Activated CD4-positive, CD25-positive, alpha-beta regulatory T cell treated with anti-CD3 and anti-CD28 coated beads, Interleukin-2, amount 50 U/mL, for 16 hours (primary cell): ENCODE data around the gene CEP192.
"Not testable (repeated sequence)": the region's sequence is repeated elsewhere in the genome, so short reads cannot be mapped to it uniquely, and the experiment has no call there.

Experiments
- DNase-seq: peaks from one replicate; pipeline ENCODE4 v3.0.0-alpha.2; 2020; ENCODE audit warnings: low read depth, low spot score

CEP192 gene, protein sequence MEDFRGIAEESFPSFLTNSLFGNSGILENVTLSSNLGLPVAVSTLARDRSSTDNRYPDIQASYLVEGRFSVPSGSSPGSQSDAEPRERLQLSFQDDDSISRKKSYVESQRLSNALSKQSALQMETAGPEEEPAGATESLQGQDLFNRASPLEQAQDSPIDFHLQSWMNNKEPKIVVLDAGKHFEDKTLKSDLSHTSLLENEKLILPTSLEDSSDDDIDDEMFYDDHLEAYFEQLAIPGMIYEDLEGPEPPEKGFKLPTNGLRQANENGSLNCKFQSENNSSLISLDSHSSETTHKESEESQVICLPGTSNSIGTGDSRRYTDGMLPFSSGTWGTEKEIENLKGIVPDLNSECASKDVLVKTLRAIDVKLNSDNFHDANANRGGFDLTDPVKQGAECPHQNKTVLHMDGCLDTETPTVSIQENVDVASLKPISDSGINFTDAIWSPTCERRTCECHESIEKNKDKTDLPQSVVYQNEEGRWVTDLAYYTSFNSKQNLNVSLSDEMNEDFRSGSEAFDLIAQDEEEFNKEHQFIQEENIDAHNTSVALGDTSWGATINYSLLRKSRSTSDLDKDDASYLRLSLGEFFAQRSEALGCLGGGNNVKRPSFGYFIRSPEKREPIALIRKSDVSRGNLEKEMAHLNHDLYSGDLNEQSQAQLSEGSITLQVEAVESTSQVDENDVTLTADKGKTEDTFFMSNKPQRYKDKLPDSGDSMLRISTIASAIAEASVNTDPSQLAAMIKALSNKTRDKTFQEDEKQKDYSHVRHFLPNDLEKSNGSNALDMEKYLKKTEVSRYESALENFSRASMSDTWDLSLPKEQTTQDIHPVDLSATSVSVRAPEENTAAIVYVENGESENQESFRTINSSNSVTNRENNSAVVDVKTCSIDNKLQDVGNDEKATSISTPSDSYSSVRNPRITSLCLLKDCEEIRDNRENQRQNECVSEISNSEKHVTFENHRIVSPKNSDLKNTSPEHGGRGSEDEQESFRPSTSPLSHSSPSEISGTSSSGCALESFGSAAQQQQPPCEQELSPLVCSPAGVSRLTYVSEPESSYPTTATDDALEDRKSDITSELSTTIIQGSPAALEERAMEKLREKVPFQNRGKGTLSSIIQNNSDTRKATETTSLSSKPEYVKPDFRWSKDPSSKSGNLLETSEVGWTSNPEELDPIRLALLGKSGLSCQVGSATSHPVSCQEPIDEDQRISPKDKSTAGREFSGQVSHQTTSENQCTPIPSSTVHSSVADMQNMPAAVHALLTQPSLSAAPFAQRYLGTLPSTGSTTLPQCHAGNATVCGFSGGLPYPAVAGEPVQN (N-terminal part only)

DNA sequence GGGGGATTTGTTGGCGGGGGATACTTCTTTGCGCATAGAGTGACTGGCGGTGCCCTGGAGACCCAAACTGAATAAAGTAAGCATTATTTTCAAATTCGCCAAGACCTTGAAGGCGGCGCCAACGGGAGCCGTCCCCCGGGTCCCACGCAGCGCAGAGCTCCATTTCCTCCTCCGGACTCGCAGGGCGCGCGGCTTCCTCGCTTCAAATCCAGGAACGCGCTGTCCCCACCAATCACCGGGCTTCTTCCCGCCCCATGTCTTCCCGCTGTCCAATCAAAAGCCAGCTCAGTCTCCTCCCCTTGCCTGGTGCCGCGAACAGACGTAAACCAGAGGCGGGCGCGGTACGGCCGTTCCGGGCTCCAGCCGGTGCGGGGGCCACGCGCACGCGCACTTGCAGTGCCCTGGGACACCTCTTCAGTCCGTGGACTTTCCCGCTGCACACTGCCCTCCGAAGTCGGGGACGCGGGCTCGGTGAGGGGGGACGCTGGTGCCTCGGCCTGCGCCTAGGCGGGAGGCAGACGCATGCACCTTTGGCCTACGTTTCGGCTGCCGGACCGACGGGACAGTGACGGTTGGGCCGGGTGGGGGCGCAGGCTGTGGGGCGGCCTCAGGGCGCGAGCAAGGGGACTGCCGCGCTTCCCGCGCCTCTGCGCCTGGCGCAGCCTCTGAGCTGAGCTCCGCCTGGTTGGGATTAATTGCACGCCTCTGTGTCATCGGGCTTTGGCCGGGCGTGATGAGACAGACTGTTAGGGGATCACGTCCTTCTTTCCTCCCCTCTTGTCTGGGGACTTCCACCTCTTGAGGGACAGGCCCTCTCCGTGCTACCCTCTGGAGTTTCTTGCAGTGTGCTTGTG is at the start of gene CEP192:
Gene CEP192 (plus strand): TSS at position 396 of the 854 bp plus-strand sequence. CDS start 8,063 bp downstream, outside the sequence.
- peak; percentile 95 for DNase-seq

DNA sequence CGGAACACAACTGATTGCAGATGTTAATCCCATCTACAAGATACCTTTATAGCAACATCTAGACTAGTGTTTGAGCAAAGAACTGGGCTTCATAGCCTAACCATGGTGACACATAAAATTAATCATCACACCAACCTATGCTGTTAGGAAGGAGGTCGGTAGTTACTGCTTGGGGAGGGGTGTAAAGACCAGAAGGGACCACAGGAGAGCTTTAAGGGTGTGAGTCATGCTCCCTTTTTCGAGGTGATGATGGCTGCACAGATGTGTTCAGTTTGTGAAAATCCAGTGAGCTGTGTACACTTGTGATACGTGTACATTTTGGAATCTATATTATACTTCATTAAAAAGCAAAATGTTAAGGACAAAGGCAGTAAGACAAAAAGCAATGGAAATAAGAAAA is 47.9 kb upstream of the CEP192 start:
- no peak for DNase-seq

DNA sequence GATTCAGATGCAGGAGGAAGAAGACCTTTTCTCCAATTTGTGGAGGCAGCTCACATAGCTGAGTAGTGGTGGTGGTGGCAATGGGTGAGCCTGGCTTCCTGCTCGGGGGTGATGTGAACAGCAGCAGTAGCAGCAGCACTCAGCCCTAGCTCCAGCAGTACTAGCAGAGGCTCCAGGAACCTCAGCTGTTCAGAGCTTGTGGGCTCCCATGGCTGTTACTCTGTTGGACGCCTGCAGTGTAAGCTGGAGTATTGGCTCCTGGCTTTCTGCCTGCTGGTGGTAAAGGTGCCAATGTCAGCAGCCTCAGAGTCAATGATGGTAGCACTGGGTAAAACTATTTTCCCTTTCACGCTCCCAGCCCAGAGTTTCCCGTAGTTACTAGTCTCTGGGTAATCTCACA is 46.5 kb upstream of the CEP192 start:
- DNase-seq, result no peak

DNA sequence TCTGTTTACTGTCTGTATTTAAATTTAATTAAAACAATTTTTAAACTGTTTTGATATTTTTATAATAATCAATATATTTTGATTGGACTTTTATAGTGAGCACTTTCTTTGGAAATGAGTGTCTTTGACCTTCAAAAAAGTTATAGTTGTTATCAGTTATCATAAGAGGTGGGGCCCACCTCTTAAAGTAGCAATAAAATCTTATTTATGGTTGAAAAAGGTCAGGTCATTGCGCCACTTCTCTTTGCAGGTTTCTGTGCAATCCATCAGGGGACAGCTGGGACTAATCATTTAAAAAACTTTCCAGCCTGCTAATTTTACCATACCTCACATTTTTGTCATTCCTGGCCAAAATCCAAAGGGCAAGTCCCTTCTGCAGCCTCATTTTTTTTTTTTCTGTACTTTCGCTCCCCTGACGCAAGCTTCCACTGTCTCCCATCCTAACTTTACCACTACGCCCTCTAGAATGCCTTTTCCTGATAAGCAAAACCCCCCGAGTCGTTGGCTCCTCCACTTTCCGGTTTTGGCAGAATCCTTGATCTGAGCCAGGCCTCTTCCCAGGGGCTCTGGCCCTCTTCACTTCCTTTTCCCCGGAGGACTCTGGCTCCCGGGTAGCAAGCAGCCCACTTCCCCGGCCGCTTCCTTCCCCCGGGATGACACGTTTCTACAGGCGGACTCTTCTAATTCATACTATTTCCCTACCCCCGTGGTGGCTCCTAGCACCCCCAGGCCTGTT is 44.4 kb upstream of the CEP192 start:
- DNase-seq, result no peak

DNA sequence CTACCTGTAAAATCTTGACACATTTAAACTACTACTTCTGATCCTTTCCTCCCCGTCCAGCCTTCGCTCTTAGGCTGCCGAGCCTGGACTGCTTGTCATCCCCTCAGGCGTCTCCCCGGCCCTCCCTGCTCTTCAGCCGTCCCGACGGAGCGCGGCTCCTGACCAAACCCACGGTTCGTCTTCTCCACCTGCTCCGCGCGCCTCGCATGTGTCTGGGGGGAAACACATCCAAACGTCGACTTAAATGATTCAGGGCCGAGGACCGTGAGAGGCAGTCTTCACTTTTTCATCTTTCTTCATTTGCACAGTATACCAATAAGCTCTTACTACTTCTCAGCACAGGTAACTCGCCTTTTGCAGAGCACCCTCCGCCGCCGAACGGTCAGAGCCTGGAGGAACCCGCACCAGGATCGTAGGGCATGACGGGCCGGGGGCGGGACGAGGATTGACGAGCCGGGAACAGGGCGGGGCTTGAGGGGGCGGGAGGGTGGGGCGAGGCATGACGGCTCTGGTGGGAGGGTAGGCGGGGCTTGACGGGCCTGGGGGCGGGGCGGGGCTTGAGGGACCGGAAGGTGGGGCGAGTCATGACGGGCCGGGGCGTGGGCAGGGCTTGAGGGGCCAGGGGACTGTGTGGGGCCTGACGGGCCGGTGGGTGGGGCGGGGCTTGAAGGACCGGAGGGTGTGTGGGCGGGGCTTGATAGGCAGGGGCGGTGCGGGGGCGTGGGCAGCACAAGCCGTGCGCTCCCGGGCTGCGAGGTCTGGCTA is 43.7 kb upstream of the CEP192 start, which contains the start of gene SEH1L:
Gene SEH1L (plus strand): TSS at position 727 of the 765 bp plus-strand sequence. CDS start 111 bp downstream, outside the sequence.
- DNase-seq, result peak; percentile 97

DNA sequence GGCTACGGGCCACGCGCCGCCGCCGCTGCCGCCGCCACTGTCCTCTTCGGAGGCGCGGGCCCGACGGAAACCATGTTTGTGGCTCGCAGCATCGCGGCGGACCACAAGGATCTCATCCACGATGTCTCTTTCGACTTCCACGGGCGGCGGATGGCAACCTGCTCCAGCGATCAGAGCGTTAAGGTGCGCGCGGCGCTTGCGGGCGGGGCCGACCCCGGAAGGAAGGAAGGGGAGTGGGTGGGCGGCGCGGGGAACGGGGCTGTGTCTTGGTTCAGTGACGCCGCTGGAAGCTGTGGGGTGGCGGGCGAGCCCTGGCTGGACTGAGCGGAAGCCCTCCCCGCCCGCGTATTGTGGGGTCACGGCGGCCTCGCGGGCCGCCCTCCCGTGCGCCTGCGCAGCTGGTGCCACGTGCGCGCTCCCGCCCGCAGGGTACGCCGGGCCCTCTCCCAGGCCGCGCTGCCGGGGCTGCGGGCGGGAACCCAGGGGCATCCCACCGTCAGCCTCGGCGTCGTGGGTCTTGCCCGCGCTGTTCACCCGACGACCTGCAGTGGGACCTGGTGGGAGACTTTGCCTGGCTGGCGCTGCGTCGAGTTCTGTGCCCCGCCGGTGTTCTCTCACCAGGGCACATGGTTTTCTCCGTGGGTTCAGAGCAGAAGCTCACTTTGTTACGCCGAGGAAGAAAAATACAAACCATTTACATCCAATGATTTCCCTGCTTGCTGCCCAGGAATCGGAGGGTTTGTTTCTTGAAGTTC is 42.9 kb upstream of the CEP192 start:
- peak; percentile 94 for DNase-seq

DNA sequence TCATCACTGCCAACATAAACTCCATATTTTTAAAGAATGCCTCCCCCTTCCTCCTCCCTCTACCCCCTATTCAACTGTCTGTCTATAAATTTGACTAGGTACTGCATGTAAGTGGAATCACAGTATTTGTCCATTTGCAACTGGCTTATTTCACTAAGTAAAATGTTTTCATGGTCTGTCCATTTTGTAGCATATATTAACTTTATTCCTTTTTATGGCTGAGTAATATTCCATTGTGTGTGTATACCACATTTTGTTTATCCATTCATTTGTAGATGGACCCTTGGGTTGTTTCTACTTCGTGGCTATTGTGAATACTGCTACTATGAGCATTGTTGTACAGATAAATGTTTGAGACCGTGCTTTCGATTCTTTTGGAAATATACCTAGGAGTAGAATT is 32.7 kb upstream of the CEP192 start:
- no peak for DNase-seq

DNA sequence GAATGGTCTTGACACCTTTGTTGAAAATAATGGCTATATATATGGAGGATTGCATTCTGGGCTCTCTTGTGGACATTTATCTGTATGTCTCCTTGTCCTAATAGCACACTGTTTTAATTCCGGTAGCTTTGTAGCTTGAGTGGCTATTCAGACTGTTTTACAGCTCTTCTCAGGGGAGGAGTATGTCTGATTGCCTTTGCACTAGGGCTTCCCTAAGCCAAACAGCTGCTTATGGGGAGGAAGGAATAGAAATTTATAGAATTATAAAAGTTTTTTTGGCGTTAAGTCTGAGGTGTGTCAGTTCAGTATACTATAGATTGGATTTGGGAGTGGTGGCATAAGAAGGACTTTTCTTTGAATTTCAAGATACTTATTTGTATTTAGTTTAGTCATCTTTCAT is 30.8 kb upstream of the CEP192 start:
- DNase-seq, result no peak

DNA sequence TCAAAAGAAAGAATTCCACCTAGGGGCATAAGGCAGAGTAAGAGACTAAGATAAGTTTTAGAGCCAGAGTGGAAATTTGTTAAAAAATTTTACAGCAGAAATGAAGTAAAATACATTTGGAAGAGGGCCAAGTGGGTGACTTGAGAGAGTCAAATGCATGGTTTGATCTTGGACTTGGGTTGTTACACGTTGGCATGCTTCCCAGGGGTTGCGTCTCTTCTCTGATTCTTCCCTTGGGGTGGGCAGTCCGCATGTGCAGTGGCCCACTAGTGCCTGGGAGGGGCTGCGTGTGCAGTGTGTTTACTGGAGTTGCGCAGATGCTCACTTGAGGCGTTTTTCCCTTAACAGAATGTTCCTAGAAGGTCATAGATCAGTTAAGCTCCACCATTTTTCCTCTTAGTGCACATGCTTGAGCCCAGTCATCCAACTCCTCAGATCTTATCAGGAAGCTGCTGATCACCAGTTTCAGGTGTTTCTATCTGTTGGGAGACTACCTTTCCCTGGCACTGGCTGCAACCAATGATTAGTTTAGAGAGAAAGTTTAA is 30.2 kb upstream of the CEP192 start:
- DNase-seq, result no peak

DNA sequence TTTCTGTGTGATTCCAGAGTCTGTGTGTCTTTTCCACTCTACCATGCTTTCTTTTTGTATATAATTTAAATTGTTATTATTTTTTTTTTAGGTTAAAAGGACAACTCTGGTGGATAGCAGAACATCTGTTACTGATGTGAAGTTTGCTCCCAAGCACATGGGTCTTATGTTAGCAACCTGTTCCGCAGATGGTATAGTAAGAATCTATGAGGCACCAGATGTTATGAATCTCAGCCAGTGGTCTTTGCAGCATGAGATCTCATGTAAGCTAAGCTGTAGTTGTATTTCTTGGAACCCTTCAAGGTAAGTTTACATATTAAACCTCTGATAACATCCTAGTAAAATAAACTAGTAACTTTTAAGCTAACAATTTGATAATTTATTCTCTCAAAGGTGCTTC is 28.1 kb upstream of the CEP192 start:
- DNase-seq, result no peak

DNA sequence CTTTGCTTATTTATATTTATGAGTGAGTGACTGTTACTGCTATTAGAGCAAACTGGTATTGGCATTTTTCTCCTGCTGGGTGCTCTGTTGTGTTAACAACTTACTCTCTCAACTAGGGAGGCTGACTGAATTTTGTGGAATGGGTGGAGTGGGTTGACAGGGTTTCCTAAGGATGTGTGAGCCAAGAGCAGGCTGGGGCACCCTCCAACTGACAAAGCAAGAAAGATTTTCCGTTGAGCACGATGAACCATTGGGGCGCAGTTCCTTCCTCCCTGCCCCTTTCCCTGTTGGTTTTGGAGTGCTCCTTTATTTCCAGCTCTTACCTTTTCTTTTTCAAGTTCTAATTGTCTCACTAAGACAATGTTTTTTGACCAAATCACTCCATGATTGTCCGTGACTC is 23.0 kb upstream of the CEP192 start:
- no peak for DNase-seq

DNA sequence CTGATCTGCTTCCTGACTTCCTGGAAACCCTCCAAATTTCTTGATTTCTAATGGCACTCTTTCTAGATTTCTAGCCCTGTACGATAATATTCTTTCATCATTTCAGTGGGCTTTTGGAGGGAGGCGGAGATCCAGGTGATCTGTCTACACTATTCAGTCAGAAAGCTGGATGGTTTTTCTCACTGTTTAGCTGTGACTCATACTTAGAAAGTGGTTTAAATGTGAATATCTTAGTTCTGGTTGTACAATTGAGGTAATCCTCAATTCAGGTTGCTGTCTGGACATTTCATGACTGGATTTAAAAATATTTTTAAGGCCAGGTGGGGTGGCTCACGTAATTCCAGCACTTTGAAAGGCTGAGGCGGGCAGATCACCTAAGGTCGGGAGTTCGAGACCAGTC is 22.5 kb upstream of the CEP192 start:
- no peak for DNase-seq

DNA sequence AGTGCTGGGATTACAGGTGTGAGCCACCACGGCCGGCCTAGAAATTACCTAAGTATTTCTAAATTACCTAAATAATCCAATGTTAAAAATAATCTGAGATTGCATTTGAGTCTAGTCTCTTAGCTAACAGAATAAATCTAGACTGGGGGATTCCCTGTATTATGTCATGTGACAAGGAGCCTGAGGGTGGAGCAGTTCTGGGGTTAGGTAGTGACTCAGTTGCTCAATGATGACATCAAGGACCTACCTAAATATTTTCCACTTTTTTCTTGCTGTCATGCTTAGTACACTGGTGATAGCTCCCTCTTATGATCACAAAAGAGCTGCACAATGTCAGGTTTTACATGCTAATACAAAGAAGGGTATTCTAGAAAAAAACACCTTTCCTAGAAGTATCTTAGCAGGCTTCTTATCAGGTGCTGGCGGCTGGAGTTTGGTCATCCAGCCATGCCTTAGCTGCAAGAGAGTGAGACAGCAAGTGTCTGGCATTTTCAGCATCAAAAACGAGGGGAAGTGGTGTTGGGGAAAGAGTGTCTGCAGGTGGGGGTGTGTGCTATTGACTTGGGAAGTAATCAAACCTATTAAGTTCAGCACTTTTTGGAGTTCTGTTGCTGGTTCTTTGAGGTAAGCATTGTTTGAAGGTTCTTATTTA is 17.5 kb upstream of the CEP192 start:
- DNase-seq, result no peak

DNA sequence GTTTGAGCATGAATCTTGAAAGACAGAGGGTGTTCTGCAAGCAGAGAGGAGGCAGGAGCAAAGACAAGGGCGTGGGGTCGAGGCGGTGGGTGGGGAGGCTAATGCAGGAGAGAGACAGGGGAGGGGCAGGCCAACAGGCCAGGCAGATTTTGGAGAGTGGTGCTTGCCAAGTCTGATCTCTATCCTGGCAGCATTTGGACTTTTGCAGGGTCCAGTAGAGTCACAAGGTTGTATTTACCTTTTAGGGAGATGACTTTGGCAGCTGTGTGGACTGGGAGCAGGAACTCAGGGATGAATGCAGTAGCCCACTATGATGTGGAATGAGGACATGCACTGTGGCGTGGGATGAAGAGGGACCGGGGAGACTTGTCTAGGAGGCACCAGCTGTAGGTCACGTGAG is 15.7 kb upstream of the CEP192 start:
- no peak for DNase-seq

DNA sequence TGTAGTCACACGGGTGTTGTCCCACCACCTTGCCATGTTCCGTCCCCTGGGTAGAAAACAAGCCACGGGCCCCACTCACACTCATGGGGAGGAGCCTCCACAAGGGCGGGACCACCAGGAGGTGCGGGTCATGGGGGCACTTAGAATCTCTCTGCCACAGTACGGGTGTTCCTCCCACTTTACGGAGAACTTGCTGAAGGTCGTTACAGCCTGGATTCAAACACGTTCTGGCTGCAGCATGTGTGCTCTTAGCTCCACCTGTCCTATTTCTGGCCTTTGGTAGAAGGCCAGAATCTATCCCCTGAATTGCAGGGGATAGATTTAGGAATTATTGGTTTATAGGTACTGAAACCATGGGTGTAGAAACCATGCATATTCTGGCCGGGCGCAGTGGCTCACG is 14.9 kb upstream of the CEP192 start:
- no peak for DNase-seq

DNA sequence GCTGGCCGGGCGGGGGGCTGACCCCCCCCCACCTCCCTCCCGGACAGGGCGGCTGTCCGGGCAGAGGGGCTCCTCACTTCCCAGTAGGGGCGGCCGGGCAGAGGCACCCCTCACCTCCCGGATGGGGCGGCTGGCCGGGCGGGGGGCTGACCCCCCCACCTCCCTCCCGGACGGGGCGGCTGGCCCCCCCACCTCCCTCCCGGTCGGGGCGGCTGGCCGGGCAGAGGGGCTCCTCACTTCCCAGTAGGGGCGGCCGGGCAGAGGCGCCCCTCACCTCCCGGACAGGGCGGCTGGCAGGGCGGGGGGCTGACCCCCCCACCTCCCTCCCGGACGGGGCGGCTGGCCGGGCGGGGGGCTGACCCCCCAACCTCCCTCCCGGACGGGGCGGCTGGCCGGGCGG is 11.1 kb upstream of the CEP192 start:
- not testable (repeated sequence) for DNase-seq

DNA sequence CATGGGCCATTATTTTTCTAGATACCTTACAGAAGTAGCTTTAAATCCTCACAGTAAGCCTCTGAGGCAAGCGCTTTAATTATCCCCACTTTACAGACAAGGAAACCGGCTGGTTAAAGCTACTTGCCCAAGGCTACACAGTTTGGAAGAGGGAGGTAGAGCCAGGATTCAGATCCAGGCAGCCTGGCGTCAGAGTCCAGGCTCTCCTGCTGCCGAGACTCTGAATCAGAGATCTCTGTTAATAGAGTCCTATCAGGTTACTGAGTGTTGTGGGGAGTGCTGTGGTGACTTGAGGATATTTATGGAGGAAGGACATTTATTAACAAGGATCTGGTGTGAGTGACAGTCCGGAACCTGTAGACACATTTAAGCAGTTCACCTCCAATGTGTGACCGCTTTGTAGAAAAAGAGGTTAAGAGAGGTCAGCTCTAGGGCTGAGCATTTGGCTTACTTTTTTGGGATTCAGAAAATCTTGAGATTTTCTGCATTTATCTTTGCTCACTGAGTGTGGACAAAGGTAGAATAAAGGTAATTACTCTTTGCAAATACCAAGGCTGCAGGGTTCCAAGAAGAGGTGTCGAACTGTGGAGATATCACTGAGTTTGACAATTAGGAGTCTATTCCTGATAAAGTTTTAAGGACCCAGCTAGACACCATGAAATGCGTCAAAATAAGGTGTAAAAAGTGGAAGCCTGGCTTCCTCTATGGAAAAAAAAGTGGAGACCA is 1.6 kb upstream of the CEP192 start:
- no peak for DNase-seq
